ENCODE measurements around the gene CCDC15. TPM values are rescaled to one million over a fixed set of nuclear protein-coding genes. Genes with fewer than 3 reads are reported as not detected.
A peak's percentile ranks its signal among the peaks of the same experiment; 100 is the strongest.

Gene CCDC15
- total and polyA plus RNA-seq, 2 of the 13 experiments (the other 11 are each of a cell fraction or from before 2014, with no cell fraction given), result 2.2 to 4.6 TPM

- TF ChIP-seq, protein P1, sequence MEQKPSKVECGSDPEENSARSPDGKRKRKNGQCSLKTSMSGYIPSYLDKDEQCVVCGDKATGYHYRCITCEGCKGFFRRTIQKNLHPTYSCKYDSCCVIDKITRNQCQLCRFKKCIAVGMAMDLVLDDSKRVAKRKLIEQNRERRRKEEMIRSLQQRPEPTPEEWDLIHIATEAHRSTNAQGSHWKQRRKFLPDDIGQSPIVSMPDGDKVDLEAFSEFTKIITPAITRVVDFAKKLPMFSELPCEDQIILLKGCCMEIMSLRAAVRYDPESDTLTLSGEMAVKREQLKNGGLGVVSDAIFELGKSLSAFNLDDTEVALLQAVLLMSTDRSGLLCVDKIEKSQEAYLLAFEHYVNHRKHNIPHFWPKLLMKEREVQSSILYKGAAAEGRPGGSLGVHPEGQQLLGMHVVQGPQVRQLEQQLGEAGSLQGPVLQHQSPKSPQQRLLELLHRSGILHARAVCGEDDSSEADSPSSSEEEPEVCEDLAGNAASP (CRISPR knock-in tag; IDR thresholded peaks at IDR 0.05; ENCODE audit: borderline replicate concordance), result no peak
- TF ChIP-seq ZNF382 (CRISPR knock-in tag; IDR thresholded peaks at IDR 0.05; ENCODE audit: borderline replicate concordance), result no peak
- TF ChIP-seq, protein P2, sequence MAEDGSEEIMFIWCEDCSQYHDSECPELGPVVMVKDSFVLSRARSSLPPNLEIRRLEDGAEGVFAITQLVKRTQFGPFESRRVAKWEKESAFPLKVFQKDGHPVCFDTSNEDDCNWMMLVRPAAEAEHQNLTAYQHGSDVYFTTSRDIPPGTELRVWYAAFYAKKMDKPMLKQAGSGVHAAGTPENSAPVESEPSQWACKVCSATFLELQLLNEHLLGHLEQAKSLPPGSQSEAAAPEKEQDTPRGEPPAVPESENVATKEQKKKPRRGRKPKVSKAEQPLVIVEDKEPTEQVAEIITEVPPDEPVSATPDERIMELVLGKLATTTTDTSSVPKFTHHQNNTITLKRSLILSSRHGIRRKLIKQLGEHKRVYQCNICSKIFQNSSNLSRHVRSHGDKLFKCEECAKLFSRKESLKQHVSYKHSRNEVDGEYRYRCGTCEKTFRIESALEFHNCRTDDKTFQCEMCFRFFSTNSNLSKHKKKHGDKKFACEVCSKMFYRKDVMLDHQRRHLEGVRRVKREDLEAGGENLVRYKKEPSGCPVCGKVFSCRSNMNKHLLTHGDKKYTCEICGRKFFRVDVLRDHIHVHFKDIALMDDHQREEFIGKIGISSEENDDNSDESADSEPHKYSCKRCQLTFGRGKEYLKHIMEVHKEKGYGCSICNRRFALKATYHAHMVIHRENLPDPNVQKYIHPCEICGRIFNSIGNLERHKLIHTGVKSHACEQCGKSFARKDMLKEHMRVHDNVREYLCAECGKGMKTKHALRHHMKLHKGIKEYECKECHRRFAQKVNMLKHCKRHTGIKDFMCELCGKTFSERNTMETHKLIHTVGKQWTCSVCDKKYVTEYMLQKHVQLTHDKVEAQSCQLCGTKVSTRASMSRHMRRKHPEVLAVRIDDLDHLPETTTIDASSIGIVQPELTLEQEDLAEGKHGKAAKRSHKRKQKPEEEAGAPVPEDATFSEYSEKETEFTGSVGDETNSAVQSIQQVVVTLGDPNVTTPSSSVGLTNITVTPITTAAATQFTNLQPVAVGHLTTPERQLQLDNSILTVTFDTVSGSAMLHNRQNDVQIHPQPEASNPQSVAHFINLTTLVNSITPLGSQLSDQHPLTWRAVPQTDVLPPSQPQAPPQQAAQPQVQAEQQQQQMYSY (CRISPR knock-in tag; IDR thresholded peaks at IDR 0.05), result peak; percentile 88
Measured at GRCh38 chr11:124945826-124946225, 8.2 kb upstream of the CCDC15 start (continued).

GRCh38 chr11:124946735-124947141 is 7.3 kb upstream of the CCDC15 start:
- H3K4me3 ChIP-seq (replicated peaks in 1 of 3; ENCODE audit: insufficient read depth in 1 of 3, low read depth in 2 of 3, low read length in 3 of 3), result no peak overlapping the region
- H2AFZ ChIP-seq (ENCODE audit: low read length), result no peak overlapping the region
- no peak overlapping the region for H3K4me2 ChIP-seq (ENCODE audit: low read depth, low read length)
- no peaks in the 10 kb centered on the region for H3K9me3 ChIP-seq (ENCODE audit: low read length)
- H3K4me1 ChIP-seq (ENCODE audit: insufficient read depth, low read length), result peaks cover 56% of the 10 kb centered on the region
- in situ Hi-C loops (cut with HindIII; ENCODE audit: extremely low pct_ligation_motif_present, low pct_unique_long_range_greater_than_20kb), result no loop called here
- no TSS peak for BruUV-seq (replicated peaks)
- FAIRE-seq (no peak), DNase-seq (ENCODE audit: low spot score) (no peak), ATAC-seq (no peak)
- 80% methylated on average over 2 of the region's 2 CpGs for WGBS (ENCODE audit: low lambda C conversion rate)
- POLR2A ChIA-PET, result no interaction called here
- TF ChIP-seq MEIS2 (CRISPR knock-in tag; IDR thresholded peaks at IDR 0.05) (no peak), ZNF496 (CRISPR knock-in tag; IDR thresholded peaks at IDR 0.05; ENCODE audit: insufficient replicate concordance) (no peak), NFATC3 (CRISPR knock-in tag; IDR thresholded peaks at IDR 0.05) (no peak), THYN1 (CRISPR knock-in tag; IDR thresholded peaks at IDR 0.05; ENCODE audit: borderline replicate concordance, low read depth) (no peak)
- H3K27me3 ChIP-seq (ENCODE audit: control insufficient read depth in 1 of 2, insufficient read depth in 2 of 2, low read length in 2 of 2), result no peaks in the 10 kb centered on the region
- intact Hi-C loops (cut with micrococcal nuclease; ENCODE audit: unreplicated experiment), result no loop called here
- no peak overlapping the region for H3K9ac ChIP-seq (ENCODE audit: insufficient read depth, low read depth, low read length)
- H3K27ac ChIP-seq (ENCODE audit: extremely low read length, insufficient read depth, low read length), result no peak overlapping the region
- no peaks in the 10 kb centered on the region for H3K79me2 ChIP-seq (ENCODE audit: insufficient read depth, low read length)
- H4K20me1 ChIP-seq (ENCODE audit: insufficient read depth, low read length), result no peaks in the 10 kb centered on the region
- CTCF ChIA-PET (ENCODE audit: low intra/inter-chr PET ratio, low total read pairs), result no interaction called here
- no peaks in the 10 kb centered on the region for H3K36me3 ChIP-seq (replicated peaks in 1 of 2; ENCODE audit: control insufficient read depth in 1 of 2, insufficient read depth in 2 of 2, low read length in 2 of 2)

All from HepG2 (cell line).